Peyer's patch (tissue), 4 donors: ENCODE measurements around the gene CPNE7. TPM values are rescaled to one million over a fixed set of nuclear protein-coding genes. Genes with fewer than 3 reads are reported as not detected.
"Not testable (repeated sequence)": the region's sequence is repeated elsewhere in the genome, so short reads cannot be mapped to it uniquely, and the experiment has no call there.

Experiments used
- DNase-seq, 3 donors: peaks; one replicate each; pipeline ENCODE4 v3.0.0-alpha.2; 2017 to 2019
- H3K27ac ChIP-seq, 4 donors: fragments of 200-600 bp; sonication (generic); one replicate each; pipeline ENCODE4 v1.5.1; 2016 to 2019
- H3K27me3 ChIP-seq, 2 donors: fragments of 200-600 bp; sonication (generic); one replicate each; pipeline ENCODE4 v1.5.1; 2019
- H3K36me3 ChIP-seq, 3 donors: fragments of 200-600 bp; sonication (generic); one replicate each; pipeline ENCODE4 v1.5.1; 2016 to 2019
- H3K4me1 ChIP-seq, 4 donors: fragments of 200-600 bp; sonication (generic); one replicate each; pipeline ENCODE4 v1.5.1; 2016 to 2019
- H3K4me3 ChIP-seq, 4 donors: fragments of 200-600 bp; sonication (generic); 1 replicate in 3 of 4; 2 replicates in 1 of 4; pipeline ENCODE4 v1.5.1; 2016 to 2019; ENCODE audit warnings: mild to moderate bottlenecking in 1 of 4
- H3K9me3 ChIP-seq, 4 donors: fragments of 200-600 bp; sonication (generic); one replicate each; pipeline ENCODE4 v1.5.1; 2016 to 2019; ENCODE audit warnings: mild to moderate bottlenecking in 1 of 4
- POLR2A ChIP-seq, 2 donors: fragments of 450-650 bp; IDR thresholded peaks; one replicate each; pipeline ENCODE4 v1.5.1; 2017; ENCODE audit warnings: antibody characterized with exemption in 2 of 2, mild to moderate bottlenecking in 2 of 2, moderate library complexity in 2 of 2
- total RNA-seq, 4 donors: library from RNA; depleted of rRNA; stranded (reverse); fragments of >200 nt; gene quantifications; one replicate each; pipeline ENCODE4 v1.1.0, GENCODE V29; 2016
- TF ChIP-seq, protein P1 (sequence below), 6 experiments: fragments of 450-650 bp in 4 of 6; fragments of 200-600 bp in 2 of 6; sonication (generic) in 1 of 6; IDR thresholded peaks; one replicate each; pipeline ENCODE4 v1.5.1; 2017 to 2019; ENCODE audit warnings: antibody characterized with exemption in 6 of 6, mild to moderate bottlenecking in 3 of 6, moderate library complexity in 1 of 6

Gene CPNE7
- total RNA-seq, 4 donors from 2014 or later: 7.4 to 48.7 (median 13.5) TPM

DNA sequence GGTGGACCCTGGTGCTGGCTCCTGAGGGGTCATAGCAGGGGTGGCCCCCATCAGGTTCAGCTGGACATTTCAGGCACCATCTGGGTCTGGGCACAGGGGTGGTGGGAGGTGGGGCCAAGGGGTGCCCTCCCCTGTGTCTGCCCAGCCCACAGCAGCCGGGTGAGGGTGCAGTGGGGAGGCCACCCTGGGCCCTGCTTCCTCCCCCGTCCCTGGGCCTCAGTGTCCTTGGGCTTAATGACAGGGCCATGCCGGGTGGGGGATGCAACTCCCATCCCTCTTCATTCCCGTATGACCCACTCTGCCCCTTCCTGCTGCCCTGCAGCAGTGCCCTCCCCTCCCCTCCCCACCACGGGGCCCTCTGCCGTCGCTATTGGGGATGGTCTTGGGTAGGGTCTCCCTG lies 10.7 kb downstream of the CPNE7 start:
- Histone ChIP-seq H3K36me3 (no peaks in the 10 kb centered on the region), H3K4me3 (no peak overlapping the region)

DNA sequence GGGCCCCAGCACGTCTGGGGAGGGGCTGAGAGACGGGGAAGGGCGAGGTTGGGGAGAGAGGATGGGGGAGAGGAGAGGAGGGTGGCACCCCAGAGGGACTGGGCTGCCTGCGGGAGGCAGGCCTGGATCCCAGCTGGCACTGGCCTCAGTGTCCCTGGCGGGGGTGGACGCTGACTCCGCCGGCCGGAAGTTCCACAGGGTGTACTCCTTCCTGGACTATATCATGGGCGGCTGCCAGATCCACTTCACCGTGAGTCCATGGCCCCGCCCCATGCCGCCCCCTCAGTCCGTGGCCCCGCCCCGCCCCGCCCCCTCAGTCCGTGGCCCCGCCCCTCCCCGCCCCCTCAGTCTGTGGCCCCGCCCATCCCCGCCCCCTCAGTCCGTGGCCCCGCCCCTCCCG lies 11.3 kb downstream of the CPNE7 start:
- H3K4me1 ChIP-seq: peaks cover 0 to 13% (median 0%) of the 10 kb centered on the region in 4 donors
- H3K4me3 ChIP-seq: no peak overlapping the region
- no peaks in the 10 kb centered on the region for H3K9me3 ChIP-seq
- TF ChIP-seq POLR2A (IDR thresholded peaks at IDR 0.05): no peak
- TF ChIP-seq, protein P1, sequence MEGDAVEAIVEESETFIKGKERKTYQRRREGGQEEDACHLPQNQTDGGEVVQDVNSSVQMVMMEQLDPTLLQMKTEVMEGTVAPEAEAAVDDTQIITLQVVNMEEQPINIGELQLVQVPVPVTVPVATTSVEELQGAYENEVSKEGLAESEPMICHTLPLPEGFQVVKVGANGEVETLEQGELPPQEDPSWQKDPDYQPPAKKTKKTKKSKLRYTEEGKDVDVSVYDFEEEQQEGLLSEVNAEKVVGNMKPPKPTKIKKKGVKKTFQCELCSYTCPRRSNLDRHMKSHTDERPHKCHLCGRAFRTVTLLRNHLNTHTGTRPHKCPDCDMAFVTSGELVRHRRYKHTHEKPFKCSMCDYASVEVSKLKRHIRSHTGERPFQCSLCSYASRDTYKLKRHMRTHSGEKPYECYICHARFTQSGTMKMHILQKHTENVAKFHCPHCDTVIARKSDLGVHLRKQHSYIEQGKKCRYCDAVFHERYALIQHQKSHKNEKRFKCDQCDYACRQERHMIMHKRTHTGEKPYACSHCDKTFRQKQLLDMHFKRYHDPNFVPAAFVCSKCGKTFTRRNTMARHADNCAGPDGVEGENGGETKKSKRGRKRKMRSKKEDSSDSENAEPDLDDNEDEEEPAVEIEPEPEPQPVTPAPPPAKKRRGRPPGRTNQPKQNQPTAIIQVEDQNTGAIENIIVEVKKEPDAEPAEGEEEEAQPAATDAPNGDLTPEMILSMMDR (IDR thresholded peaks at IDR 0.05): no peak
- H3K36me3 ChIP-seq: no peaks in the 10 kb centered on the region
- no peaks in the 10 kb centered on the region for H3K27me3 ChIP-seq
- no peak for DNase-seq
- H3K27ac ChIP-seq: no peak overlapping the region

More for the DNA sequence above, 10.7 kb downstream of the CPNE7 start:
- TF ChIP-seq, protein P1 (IDR thresholded peaks at IDR 0.05): no peak
- no peak for TF ChIP-seq POLR2A (IDR thresholded peaks at IDR 0.05)
- H3K27me3 ChIP-seq: no peaks in the 10 kb centered on the region
- H3K27ac ChIP-seq: no peak overlapping the region
- no peak for DNase-seq
- peaks cover 0 to 16% (median 0%) of the 10 kb centered on the region in 4 donors for H3K4me1 ChIP-seq
- H3K9me3 ChIP-seq: no peaks in the 10 kb centered on the region

DNA sequence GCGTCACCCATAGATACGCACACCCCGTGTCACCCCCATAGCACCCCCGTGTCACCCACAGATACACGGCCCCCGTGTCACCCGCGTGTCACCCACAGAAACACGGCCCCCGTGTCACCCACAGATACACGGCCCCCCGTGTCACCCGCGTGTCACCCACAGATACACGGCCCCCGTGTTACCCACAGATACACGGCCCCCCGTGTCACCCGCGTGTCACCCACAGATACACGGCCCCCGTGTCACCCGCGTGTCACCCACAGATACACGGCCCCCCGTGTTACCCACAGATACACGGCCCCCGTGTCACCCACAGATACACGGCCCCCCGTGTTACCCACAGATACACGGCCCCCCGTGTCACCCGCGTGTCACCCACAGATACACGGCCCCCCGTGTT lies 12.1 kb downstream of the CPNE7 start:
- not testable (repeated sequence) for H3K27ac ChIP-seq, H3K9me3 ChIP-seq, H3K4me1 ChIP-seq, H3K27me3 ChIP-seq, H3K4me3 ChIP-seq, H3K36me3 ChIP-seq, DNase-seq

DNA sequence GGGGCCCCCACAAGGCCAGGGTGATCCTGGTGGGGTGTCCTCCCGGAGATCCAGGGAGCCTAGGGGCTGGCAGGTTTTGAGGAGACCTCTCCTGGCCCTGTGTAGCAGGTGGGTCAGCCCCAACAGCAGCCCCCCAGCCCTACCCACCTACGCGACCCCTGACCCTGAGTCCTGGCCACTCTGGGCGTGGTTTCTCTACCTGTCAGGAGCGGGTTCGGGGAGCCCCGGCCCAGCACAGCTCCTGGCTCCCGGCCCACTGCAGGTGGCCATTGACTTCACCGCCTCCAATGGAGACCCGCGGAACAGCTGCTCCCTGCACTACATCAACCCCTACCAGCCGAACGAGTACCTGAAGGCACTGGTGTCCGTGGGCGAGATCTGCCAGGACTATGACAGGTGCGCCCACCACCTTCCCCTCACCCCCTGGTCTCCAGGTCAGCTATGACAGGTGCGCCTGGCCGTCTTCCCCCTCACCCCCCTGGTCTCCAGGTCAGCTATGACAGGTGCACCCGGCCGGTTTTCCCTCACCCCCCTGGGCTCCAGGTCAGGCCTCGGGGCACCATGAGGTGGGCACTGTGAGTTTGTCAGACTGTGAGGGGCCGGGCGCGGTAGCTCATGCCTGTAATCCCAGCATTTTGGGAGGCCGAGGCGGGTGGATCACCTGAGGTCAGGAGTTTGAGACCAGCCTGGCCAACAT lies 13.0 kb downstream of the CPNE7 start:
- Histone ChIP-seq H3K9me3 (no peaks in the 10 kb centered on the region), H3K4me1 (no peaks in the 10 kb centered on the region), H3K27ac (no peak overlapping the region), H3K36me3 (no peaks in the 10 kb centered on the region), H3K4me3 (no peak overlapping the region), H3K27me3 (no peaks in the 10 kb centered on the region)
- TF ChIP-seq, protein P1 (IDR thresholded peaks at IDR 0.05): no peak
- TF ChIP-seq POLR2A (IDR thresholded peaks at IDR 0.05): no peak
- no peak for DNase-seq

DNA sequence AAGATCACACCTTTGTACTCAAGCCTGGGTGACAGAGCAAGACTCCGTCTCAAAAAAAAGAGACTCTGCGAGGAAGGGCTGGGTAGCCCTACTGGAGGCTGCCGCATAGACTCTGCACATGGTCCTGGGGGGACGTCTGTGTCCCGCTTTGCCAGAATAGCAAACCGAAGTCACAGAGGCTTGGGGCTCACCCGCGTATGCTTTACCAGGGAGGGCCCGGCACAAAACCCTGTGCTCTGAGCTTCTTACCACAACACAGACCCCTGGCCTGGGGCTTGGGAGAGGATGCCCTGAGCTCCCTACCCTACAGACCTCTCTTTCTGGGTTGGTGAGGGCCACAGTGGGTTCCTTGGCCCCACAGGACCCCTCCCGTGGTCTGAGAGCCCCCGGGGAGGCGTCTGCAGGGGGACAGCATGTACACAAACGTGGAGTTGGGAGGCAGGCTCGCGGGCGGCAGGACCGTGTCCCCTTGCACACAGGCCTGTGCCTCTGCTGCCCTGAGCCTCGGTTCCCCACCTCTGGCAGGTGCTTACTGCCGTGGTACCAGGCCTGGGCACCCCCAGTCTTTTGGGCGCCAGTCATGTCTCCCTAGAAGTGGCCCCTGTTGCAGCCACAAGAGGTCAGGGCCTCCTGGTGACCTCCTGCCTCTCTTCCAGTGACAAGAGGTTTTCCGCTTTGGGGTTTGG lies 13.8 kb downstream of the CPNE7 start:
- TF ChIP-seq, protein P1 (IDR thresholded peaks at IDR 0.05): no peak
- no peak for TF ChIP-seq POLR2A (IDR thresholded peaks at IDR 0.05)

DNA sequence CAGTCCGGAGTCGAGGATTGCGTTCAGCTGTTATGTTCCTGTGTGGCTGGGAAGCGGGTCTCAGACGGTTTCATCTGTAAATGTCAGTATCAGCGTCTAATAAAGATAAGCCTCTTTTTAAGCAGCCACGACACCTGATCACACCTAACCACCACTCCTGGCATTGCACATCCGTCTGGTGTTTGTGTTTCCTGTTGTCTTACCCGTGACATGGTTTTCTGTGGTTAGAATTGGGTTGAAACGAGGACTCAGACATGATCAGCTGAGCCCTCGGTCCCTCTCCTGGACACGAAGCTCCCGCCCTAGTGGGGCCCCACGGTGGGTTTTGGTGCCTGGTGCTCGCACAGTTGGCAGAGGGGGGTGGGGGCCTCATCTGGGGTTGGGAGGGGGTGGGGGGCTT lies 18.3 kb downstream of the CPNE7 start:
- H3K4me3 ChIP-seq: no peak overlapping the region
- peak overlapping the region in 1 of 4 donors; percentile 45 for H3K27ac ChIP-seq
- no peaks in the 10 kb centered on the region for H3K27me3 ChIP-seq
- peak in 1 of 3 donors; percentile 41 for DNase-seq
- no peak for TF ChIP-seq POLR2A (IDR thresholded peaks at IDR 0.05)
- TF ChIP-seq, protein P1 (IDR thresholded peaks at IDR 0.05): no peak
- no peaks in the 10 kb centered on the region for H3K9me3 ChIP-seq
- H3K36me3 ChIP-seq: no peaks in the 10 kb centered on the region
- no peaks in the 10 kb centered on the region for H3K4me1 ChIP-seq

More for the DNA sequence above, 13.8 kb downstream of the CPNE7 start:
- H3K4me3 ChIP-seq: no peak overlapping the region
- no peak overlapping the region for H3K27ac ChIP-seq
- H3K27me3 ChIP-seq: no peaks in the 10 kb centered on the region
- no peaks in the 10 kb centered on the region for H3K9me3 ChIP-seq
- no peak for DNase-seq
- H3K4me1 ChIP-seq: no peaks in the 10 kb centered on the region
- H3K36me3 ChIP-seq: no peaks in the 10 kb centered on the region
